Left hindlimb (tissue), 1 donor: ENCODE results near the gene TP63.

Experiments
- DNase-seq: peaks from one replicate; pipeline ENCODE4 v3.0.0-alpha.2; 2018

TP63 gene

DNA sequence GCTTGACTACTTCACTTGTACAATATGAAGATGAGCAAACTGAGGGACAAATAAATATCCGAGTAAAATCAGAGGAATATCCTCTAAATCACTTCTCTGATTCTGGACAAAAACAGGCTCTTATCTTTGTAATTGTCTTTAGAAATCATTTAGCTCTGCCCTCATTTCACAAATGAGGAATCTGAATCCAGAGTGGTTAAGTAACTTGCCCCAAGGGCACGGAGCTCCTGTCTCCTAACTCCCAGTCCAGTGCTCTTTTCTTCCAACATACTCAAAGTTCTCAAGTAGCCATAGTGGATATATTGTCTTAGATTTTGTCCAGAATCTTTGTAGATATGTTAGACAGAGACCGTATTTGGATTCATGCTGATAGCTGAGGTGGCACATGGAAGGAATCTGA, 156.0 kb downstream of the TP63 start:
- no peak for DNase-seq

GRCh38 chr3:189787632-189788031, 156.4 kb downstream of the TP63 start:
- DNase-seq: no peak

GRCh38 chr3:189789432-189789831, 158.2 kb downstream of the TP63 start:
- no peak for DNase-seq

GRCh38 chr3:189790658-189791057, 159.5 kb downstream of the TP63 start:
- no peak for DNase-seq

GRCh38 chr3:189792046-189792929, 161.1 kb downstream of the TP63 start:
- DNase-seq: no peak

- DNase-seq: no peak
These were observed 163.3 kb downstream of the TP63 start for GRCh38 chr3:189794518-189794917.

DNA sequence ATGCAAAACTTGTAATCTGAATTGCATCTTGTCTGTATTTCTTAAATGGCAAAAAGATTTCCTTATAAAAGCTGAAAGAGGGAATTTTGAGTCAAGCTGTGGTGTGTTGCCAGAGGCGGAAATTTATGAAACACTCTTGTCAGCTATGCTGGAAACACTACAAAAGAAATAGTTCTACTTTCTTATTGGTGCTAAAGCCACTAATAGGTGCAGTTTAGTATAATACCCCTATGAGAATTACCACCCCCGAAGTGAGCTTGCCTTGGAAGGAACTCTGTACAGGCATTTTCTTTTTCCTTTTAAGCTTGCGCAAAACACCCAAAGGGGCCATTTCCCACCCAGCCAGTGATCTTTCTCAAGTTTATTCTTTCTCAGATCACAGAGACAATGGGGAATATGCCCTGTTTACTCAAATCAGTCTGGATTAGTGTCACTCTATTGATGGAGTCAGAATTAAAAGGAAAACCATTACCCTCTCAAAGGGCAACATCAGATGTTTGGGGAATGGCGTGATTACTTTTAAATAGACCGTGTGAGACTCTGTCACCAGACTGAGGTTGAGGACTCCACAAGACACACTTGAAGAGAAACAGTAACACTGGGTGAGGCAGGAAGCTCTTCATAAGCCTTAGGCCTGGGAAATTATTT, 166.0 kb downstream of the TP63 start:
- DNase-seq: no peak

DNA sequence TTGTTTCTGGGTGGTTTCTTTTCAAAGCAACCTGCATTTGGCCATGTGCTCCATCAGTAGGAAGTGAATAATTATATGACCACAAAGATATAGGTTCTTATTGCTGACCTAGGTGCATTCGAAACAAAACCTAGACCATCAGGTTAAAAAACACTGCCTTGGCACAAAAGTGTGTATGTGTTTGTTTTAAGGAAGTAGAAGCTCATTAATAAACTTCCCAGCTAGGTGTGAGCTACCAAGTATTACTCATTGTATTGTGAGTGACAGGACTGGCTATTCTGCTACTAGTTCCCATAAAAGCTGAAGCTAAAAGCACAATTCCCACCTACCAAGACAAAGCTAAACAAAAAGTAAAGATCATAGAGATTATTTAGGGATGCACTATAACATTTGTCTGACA, 168.2 kb downstream of the TP63 start:
- DNase-seq: no peak

DNA sequence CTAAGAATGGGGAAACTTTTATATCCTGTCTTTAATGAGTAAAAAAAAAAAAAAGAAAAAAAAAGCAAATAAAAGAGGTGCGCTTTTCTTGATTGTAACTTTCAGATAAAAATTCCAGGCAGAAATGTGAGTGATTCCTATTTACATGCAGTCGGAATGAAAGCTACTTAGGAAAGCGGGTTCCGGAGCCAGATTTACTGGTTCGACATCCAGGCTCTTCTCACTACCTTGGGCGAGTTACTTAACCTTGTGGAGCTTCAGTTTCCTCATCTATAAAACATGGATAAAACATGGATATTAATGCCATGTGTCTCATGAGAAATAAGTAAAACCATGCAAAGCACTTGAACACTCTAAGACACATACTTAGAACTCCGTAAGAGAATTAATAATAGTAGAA, 169.2 kb downstream of the TP63 start:
- DNase-seq: no peak

DNA sequence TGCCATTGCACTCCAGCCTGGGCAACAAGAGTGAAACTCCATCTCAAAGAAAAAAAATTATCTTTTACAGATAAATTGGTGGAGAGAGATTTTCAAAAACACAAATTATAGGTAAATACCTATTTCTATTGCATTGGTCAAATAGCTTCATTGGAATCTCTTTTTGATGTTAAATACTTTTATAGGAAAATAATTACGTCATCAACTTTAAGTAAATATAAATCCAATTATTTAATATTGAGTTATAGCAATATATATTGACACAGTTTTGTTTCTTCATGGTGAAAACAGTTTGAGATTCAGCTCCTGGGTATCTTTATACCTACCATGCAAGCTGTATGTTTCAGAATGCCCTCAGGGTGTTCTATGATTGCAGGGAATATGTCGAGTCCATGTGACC, 172.1 kb downstream of the TP63 start:
- DNase-seq: no peak

DNA sequence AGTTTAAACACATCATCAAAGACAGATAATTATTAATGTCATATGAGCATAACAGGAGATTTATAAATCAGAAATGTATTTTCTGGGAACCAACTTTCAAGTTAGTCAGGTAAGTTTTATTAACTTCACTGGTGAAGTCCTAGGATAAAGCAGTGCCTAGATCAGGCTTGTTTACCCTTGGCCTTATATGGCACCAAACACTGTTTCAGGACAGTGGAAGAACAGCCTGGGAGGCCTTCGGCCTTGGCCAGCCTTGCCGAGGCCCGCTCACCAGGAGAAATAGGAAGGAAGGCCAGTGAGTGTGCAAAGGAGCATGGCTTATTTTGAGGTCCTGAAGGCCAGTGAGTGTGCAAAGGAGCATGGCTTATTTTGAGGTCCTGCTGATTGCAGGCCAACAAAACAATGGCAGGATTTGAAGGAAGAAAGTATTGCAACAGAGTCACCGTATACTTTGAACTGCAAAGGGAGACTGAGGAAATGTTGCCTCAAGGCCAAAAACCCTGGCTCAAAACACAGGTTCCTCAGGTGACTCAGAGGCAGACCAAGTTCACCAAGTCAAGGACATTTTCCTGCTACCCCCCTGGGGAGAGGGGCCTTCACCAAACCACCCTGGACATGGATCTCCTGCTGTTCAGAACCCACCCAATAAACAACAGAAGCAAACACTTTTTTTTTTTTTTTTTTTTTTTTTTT, 174.3 kb downstream of the TP63 start:
- no peak for DNase-seq

GRCh38 chr3:189806171-189806951, 175.2 kb downstream of the TP63 start:
- DNase-seq: no peak

- DNase-seq: no peak
These were observed 177.2 kb downstream of the TP63 start for GRCh38 chr3:189808246-189809007.

DNA sequence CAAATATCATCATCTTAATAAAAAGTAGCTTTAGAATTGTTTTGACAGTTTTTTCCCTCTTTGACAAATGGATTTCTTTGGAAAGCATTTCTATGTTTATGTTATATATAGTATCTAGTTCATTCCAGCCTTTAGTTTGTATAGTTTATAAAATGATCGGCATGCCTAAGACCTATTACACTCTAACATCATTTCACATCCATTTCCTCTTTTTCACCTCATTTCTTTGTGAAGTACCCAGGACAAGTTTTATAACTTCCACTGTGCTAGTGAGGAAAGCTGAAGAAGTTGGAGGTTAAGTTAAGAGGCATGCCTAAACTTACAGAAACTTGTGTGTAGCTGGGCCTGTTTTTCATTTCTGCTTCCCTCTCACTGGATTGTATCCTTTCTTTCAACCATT, 178.4 kb downstream of the TP63 start:
- DNase-seq: no peak

GRCh38 chr3:189812806-189813465, 181.7 kb downstream of the TP63 start:
- DNase-seq: no peak

- no peak for DNase-seq
These were observed 182.6 kb downstream of the TP63 start for GRCh38 chr3:189813647-189814240.

DNA sequence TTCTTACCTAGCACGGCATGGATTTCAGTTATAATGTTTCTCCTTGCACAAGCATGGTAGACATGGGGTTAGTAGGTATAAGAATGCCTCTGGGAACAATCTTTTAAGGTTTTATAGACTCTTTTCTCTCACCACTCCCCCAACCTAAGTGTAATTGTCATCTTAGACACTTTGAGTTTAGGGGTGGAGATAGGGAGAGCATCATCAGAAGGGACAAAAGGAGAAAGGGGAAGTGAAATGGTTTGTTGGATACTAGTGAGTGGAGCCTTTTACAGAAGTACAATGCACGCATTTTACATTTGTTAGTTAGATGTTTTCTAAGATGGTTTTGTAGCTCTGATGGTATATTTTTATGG, 189.2 kb downstream of the TP63 start:
- no peak for DNase-seq

- DNase-seq: no peak
These were observed 190.1 kb downstream of the TP63 start for GRCh38 chr3:189821262-189821661.

GRCh38 chr3:189822726-189823125, 191.5 kb downstream of the TP63 start:
- no peak for DNase-seq

DNA sequence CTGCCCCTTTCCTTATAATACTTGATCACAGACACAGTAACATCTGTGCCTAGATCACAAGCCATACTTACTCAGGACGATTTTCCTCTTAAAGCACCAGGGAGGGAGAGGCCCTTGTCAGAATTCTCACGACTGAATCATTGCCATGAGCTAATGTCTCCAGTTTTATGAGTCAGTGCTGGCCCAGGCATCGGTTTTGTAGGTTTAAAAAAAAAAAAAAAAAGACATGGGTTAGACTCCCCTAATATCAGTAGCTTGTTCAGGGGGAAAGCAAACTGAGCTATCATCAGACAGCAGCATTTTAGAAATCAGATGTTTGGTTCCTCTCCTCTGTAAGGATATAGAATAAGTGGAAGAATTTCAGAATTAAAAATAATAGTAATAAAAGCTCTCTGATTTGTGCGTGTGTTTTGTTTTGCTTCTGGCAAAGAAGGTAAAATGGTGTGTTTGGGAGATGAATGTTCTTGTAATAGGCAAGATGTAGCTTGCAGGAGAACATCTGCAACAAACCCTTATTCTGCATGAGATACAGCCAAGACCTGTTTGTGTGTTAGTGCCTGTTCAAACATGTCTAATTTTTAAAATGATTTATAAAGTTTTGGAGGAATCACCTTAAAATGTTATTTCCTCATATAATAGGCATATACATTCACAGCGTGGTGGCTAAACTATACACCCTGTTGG, 193.6 kb downstream of the TP63 start:
- no peak for DNase-seq

GRCh38 chr3:189826566-189826965, 195.4 kb downstream of the TP63 start:
- DNase-seq: no peak
